Measurements from ENCODE around the gene FBXW11.
"Not testable (repeated sequence)": the region's sequence is repeated elsewhere in the genome, so short reads cannot be mapped to it uniquely, and the experiment has no call there.

The FBXW11 gene

DNA sequence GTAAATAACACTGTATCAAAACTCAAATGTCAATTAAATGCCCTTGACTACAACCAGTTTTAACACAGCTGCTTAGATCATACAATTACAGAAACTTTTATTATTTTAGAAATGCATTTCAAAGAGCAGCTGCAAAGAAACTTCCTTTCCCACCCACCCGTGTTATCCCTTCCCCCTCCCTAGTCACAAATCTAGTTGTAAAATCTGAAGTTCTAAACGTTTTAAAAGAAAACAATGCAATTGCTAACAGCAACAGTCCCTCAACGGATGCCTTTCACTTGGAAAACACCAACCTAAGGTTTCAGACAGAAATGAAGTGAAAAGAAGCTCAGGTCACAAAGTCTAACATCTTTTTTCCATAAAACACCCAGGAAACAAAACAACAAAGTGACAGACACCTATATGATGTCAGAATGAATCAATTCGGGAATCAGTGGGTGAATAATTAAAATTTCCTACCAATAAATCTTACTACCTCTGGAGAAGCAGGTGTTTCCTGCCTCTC, 100.3 kb downstream of the FBXW11 start:
- DNase-seq = no peak

- DNase-seq = no peak
These were observed 101.6 kb downstream of the FBXW11 start for GRCh38 chr5:171904886-171905285.

- DNase-seq = no peak
These were observed 104.7 kb downstream of the FBXW11 start for GRCh38 chr5:171901764-171902163.

DNA sequence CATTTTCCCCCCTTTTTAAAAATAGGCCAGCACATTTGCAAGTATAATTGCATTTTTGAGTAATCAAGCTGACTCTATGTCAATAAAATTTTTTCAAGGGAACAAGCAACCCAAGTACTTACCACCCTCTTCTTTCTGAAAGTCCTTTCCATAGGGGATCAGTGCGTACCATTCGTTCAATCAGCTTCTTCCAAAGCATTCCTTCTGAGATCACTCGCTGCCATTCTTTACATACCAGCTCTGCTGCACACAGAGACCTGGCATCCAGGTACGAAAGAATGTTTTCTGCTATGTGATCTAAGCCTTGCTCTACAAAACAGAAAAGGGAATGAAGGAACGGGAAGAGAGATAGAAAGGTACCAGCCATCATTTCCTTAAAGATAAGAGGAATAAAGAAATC, 106.6 kb downstream of the FBXW11 start:
- DNase-seq = no peak

DNA sequence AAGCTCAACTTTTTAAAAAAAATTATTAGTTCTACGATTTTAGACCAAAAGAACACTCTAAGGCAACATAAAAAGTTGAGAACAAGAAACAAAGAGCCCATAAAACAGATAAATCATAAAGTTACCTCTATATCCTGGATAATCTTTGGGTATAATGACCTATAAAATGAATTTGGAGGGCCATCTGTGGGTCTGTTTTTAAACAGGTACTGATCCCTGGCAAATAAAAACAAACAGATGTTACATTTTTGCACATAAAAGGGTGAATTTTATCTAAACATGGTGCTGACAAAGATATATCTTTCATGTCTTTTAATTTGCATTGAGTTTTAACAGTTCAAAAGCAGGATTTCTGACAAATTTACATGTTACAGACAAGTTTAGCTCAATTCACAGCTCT, 107.6 kb downstream of the FBXW11 start:
- DNase-seq = no peak

DNA sequence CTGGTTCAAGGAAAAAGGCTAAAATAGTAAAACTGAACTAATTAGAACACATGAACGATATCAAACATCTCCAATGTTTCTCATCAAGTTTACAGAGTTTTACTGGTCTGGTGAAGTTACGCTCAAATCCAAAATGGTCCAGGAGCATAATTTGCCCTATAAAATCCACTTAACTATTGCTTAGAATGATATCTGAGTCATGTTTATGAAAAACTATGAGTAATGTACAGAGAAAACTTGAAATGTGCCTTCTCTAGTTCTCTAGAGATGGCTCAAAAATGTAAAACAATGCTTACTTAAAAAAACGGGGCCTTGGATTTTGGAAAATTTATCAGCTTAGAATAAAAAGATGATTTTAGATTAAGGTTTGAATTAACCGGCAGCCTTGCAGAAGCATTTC, 108.1 kb downstream of the FBXW11 start:
- no peak for DNase-seq

DNA sequence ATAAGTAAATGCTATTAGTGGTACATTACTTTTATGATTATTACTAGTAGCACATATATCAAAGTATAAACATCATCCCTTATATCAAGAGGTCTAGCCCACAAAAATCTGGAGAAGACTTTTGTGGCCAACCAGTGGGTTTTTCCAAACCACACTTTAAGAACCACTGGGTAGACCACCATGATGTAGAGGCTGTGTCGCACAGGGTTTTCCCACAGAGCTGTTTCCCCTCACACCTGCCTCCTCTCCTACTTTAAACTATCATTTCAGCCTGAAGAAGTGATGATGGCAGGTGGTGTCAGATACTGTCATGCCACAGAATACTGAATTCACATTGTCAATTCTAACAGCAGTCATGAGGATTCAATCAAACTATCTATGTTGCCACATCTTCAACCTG, 109.2 kb downstream of the FBXW11 start:
- no peak for DNase-seq

GRCh38 chr5:171895081-171895480, 111.4 kb downstream of the FBXW11 start:
- no peak for DNase-seq

- no peak for DNase-seq
These were observed 113.0 kb downstream of the FBXW11 start for GRCh38 chr5:171893290-171893886.

- no peak for DNase-seq
These were observed 114.8 kb downstream of the FBXW11 start for GRCh38 chr5:171891595-171891994.

GRCh38 chr5:171891150-171891549, 115.3 kb downstream of the FBXW11 start:
- DNase-seq = no peak

GRCh38 chr5:171888051-171888481, 118.4 kb downstream of the FBXW11 start:
- no peak for DNase-seq

DNA sequence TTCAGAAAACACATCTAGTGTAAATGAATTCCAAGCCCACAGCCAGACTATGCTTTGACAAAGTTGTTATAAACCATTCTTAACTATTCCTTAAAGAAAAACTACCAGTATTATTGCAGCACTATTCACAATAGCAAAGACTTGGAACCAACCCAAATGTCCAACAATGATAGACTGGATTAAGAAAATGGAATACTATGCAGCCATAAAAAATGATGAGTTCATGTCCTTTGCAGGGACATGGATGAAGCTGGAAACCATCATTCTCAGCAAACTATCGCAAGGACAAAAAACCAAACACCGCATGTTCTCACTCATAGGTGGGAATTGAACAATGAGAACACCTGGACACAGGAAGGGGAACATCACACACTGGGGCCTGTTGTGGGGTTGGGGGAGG, 120.4 kb downstream of the FBXW11 start:
- DNase-seq = not testable (repeated sequence)

- no peak for DNase-seq
These were observed 124.3 kb downstream of the FBXW11 start for GRCh38 chr5:171882118-171882517.

DNA sequence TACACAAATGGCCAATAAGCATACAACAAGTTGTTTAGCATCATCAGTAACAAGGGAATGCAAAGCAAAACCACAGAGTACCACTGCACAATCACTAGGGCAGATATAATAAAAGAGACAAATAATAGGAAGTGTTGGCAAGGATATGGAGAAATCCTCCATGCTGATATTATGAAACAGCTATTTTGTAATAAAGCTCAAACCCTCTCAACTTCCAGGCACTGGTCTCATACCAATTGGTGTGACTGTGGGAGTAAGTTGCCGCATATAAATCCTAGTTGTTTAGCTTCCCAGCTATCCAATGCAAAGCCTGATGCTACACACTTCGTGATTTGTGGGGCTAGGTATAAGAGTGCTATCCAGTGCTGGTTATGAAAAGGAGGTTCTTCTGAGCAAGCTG, 132.2 kb downstream of the FBXW11 start:
- DNase-seq = no peak

- no peak for DNase-seq
These were observed 133.8 kb downstream of the FBXW11 start for GRCh38 chr5:171872666-171873065.

DNA sequence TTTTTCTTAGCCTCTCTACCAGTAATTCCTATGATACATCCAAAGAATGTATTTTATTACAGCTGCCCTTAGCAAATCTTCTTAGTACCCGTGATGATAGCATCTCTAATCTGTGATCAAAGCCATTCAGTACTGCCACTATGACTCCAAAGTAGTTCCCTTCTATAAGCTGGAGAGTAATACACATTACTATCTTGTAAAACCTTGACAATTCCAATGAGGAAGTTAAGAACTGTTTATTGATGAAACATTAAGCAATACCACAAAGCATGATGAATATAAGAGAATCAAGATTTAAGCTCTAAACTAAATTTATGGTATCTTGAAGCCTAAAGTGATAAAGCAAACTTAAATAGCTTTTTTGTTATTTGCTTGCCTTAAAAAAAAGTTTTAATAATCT, 134.7 kb downstream of the FBXW11 start:
- no peak for DNase-seq

DNA sequence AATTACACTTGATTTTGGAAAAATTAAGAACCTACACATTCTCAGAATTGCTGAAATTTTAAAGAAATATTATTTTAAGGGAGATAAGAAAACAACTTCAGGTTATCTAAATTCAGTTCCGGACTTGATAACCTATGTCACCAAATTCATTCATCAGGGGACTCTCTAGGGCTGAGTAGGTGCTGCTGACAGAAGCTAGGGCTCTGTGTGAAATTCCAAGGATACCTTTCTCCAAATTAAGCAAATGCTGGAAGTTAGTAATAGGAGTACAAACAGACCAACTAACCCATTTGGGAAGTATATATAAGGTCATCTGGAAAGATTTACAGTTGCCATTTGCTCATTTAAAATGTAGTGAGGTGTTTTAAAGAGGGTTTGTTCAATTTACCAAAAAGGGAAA, 136.5 kb downstream of the FBXW11 start:
- DNase-seq = no peak

- DNase-seq = no peak
These were observed 138.2 kb downstream of the FBXW11 start for GRCh38 chr5:171868236-171868635.

- no peak for DNase-seq
These were observed 138.7 kb downstream of the FBXW11 start for GRCh38 chr5:171867786-171868185.

GRCh38 chr5:171865471-171865870, 141.0 kb downstream of the FBXW11 start:
- DNase-seq = no peak

DNA sequence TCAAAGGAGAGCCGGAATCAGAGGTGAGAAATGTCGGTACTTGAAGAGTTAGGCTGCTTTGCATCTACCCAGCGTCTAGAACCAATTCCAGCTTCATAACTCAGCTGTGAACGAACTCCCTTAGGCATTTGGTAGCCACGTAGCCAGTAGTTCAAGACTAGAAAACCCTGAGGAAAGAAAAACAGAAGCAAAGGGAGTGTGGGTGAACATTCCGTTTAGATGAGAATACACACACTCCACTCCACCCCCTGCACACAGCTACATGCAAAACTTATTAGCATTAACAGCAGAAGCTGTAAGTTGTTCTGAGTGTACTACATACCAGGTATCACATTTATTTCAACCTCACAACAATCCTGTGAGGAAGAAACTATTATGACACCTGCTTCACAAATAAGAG, 142.5 kb downstream of the FBXW11 start:
- DNase-seq = no peak

GRCh38 chr5:171862624-171863023, 143.8 kb downstream of the FBXW11 start:
- DNase-seq = no peak

GRCh38 chr5:171861381-171861780, 145.1 kb downstream of the FBXW11 start:
- no peak for DNase-seq

DNA sequence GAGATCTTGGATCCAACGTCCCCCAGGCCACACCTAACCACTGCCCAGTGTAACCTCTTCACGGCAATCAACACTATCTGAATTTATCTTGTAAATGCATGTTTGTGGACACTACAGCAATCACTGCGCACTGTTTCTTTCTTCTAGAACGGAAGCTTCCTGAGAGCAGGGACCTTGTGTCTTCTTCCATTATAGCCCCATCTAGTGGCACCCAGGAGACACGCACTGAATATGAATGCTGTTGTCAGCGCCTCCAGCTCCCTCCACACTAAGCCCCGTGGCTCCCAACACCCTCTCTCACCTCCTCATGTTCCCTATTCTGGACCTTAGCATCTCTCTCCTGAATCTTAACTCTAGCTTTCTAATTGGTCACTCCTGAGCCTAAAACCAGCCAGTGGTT, 148.1 kb downstream of the FBXW11 start:
- no peak for DNase-seq

DNA sequence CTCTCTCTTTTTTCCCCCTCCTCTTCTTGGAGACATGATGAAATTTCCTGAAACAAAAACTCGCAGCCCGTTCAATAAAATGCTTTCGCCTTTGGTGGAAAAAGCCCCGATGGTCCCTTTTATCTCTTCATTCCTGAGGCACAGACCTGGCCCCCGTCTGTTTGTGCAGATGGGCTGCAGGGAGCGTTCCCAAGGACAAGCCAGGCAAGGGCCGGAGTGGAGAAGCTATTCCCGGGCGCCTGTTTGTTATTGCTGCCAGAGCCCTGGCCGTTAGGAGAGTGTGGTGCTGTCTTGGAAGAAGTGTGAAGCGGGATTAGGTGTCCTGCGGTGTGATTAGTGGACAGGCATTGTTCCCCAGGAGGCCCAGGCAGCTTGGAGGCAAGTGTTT, 149.0 kb downstream of the FBXW11 start:
- DNase-seq = no peak

Measured in GDM1 (cell line).